PC-9 (cell line): ENCODE results near the gene PPM1K.

Experiments
- EZH2 ChIP-seq: fragments of 200-600 bp; sonication (generic); IDR thresholded peaks from 2 replicates; pipeline ENCODE4 v1.8.0; 2017; ENCODE audit warnings: antibody characterized with exemption, low read depth
- TF ChIP-seq, protein P1 (sequence below): fragments of 200-600 bp; sonication (generic); conservative IDR thresholded peaks from 2 replicates; pipeline ENCODE4 v1.6.1; 2017; ENCODE audit warnings: mixed run types, antibody characterized with exemption, mild to moderate bottlenecking, moderate library complexity

DNA sequence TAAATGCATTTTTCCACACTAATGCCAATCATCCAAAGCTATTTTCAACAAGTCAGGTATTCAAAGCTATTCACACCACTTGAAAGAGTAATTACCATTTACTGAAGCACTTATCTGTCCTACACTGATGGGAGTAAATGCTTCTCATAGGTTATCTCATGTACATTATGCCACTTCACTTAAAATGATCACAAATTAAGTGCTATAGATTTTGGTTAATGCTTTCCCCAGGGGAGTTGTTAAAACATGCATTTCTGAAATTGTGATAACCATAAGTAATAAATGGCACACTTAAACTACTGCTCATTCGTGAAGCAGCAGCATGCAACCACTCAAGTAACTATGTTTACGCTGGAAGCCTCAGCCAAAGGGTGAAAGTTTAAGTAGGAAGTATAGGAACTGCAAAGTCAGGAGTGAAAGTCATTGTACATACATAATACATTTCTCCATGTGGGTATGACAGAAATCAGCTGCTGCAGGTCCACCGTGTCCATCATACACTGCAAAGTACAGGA, 6.6 kb downstream of the PPM1K start:
- TF ChIP-seq, protein P1, sequence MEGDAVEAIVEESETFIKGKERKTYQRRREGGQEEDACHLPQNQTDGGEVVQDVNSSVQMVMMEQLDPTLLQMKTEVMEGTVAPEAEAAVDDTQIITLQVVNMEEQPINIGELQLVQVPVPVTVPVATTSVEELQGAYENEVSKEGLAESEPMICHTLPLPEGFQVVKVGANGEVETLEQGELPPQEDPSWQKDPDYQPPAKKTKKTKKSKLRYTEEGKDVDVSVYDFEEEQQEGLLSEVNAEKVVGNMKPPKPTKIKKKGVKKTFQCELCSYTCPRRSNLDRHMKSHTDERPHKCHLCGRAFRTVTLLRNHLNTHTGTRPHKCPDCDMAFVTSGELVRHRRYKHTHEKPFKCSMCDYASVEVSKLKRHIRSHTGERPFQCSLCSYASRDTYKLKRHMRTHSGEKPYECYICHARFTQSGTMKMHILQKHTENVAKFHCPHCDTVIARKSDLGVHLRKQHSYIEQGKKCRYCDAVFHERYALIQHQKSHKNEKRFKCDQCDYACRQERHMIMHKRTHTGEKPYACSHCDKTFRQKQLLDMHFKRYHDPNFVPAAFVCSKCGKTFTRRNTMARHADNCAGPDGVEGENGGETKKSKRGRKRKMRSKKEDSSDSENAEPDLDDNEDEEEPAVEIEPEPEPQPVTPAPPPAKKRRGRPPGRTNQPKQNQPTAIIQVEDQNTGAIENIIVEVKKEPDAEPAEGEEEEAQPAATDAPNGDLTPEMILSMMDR: no peak
- TF ChIP-seq EZH2: no peak
